Karpas-422 (cell line): ENCODE data around the gene WDR47. TPM values are rescaled to one million over a fixed set of nuclear protein-coding genes. Genes with fewer than 3 reads are reported as not detected.
"Not testable (repeated sequence)": the region's sequence is repeated elsewhere in the genome, so short reads cannot be mapped to it uniquely, and the experiment has no call there.

Experiments used
- DNase-seq: peaks from one replicate; pipeline ENCODE4 v3.0.0-alpha.2; 2015
- H2AFZ ChIP-seq: fragments of 200-600 bp; sonication (generic); 2 replicates; pipeline ENCODE4 v1.6.1; 2014; ENCODE audit warnings: antibody characterized with exemption, low read length, mixed read lengths
- H3K27ac ChIP-seq: fragments of 200-600 bp; sonication (generic); 2 replicates; pipeline ENCODE4 v1.5.1; 2014; ENCODE audit warnings: mild to moderate bottlenecking, low read length, moderate library complexity
- H3K27me3 ChIP-seq: fragments of 200-600 bp; sonication (generic); 2 replicates; pipeline ENCODE4 v1.6.1; 2014; ENCODE audit warnings: low read length, mixed read lengths
- H3K36me3 ChIP-seq: fragments of 200-600 bp; sonication (generic); 2 replicates; pipeline ENCODE4 v1.6.1; 2014; ENCODE audit warnings: low read length, mixed read lengths; ENCODE audit not compliant: insufficient read depth
- H3K4me1 ChIP-seq: fragments of 200-600 bp; sonication (generic); 2 replicates; pipeline ENCODE4 v1.6.1; 2014; ENCODE audit warnings: mild to moderate bottlenecking, low read length, mixed read lengths
- H3K4me2 ChIP-seq: fragments of 200-600 bp; sonication (generic); 2 replicates; pipeline ENCODE4 v1.6.1; 2014; ENCODE audit warnings: low read length, low read depth, mild to moderate bottlenecking; ENCODE audit not compliant: poor library complexity, severe bottlenecking
- H3K4me3 ChIP-seq: fragments of 200-600 bp; sonication (generic); 2 replicates; pipeline ENCODE4 v1.5.1; 2014; ENCODE audit warnings: mild to moderate bottlenecking, antibody characterized with exemption, low read length, mixed read lengths
- H3K79me2 ChIP-seq: fragments of 200-600 bp; sonication (generic); 2 replicates; pipeline ENCODE4 v1.6.1; 2014; ENCODE audit warnings: mild to moderate bottlenecking, low read length, mixed read lengths
- H3K9ac ChIP-seq: fragments of 200-600 bp; sonication (generic); 2 replicates; pipeline ENCODE4 v1.6.0; 2014; ENCODE audit warnings: low read length
- H3K9me2 ChIP-seq: fragments of 200-600 bp; sonication (generic), shearing (Covaris generic); replicated peaks from 2 replicates; pipeline ENCODE4 v1.6.0; 2014; ENCODE audit warnings: mild to moderate bottlenecking, low read length, moderate library complexity; ENCODE audit not compliant: insufficient read depth
- H3K9me3 ChIP-seq: fragments of 300-700, 200-600 bp; sonication (generic); 2 replicates; pipeline ENCODE4 v1.6.1; 2014; ENCODE audit warnings: low read length, mixed read lengths
- H4K20me1 ChIP-seq: fragments of 200-600 bp; sonication (generic); 2 replicates; pipeline ENCODE4 v1.6.1; 2014; ENCODE audit warnings: mild to moderate bottlenecking, antibody characterized with exemption, low read length, low read depth; ENCODE audit not compliant: insufficient read depth
- total RNA-seq: library from RNA; depleted of rRNA; stranded (reverse); fragments of >200 nt; shearing (Covaris generic); gene quantifications from 2 replicates; pipeline ENCODE4 v1.2.3, GENCODE V29; 2014; ENCODE audit warnings: low replicate concordance

WDR47 gene
- total RNA-seq, 1 experiment from 2014 or later = 20.3 TPM

- Histone ChIP-seq H3K9me2 (no peaks in the 10 kb centered on the region), H3K9me3 (no peaks in the 10 kb centered on the region)
Measured at GRCh38 chr1:109061183-109061582, 19.3 kb upstream of the WDR47 start.

DNA sequence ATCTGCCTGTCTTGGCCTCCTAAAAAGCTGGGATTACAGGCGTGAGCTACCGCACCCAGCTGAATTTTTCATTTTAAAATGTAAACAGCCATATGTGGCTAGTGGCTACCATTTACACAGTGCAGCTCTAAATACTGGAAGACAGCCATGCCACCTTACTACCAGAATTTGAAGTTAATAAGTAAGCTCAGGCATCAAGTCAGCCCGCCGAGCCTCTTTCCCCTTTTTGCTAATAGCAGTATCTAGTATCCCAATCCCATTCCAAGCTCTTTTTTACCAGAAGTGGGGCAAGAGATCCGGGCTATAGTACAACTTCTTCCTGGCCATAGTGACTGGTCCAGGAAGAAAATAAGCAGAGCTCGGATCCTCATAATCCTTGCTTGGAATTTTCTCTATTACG, 18.8 kb upstream of the WDR47 start:
- Histone ChIP-seq H3K9me2 (no peaks in the 10 kb centered on the region), H3K4me3 (no peak overlapping the region), H2AFZ (no peak overlapping the region), H3K4me1 (no peaks in the 10 kb centered on the region), H3K27me3 (no peaks in the 10 kb centered on the region), H3K9ac (no peak overlapping the region), H3K27ac (no peak overlapping the region), H3K4me2 (no peak overlapping the region), H4K20me1 (no peaks in the 10 kb centered on the region), H3K79me2 (no peaks in the 10 kb centered on the region), H3K9me3 (no peaks in the 10 kb centered on the region), H3K36me3 (0 out of 2 replicates have a peak, but pooled peaks cover 3% of the 10 kb centered on the region)
- no peak for DNase-seq

More at GRCh38 chr1:109061183-109061582, 19.3 kb upstream of the WDR47 start:
- Histone ChIP-seq H3K4me2 (no peak overlapping the region), H3K4me1 (no peaks in the 10 kb centered on the region), H3K27me3 (no peaks in the 10 kb centered on the region), H2AFZ (no peak overlapping the region), H3K79me2 (no peaks in the 10 kb centered on the region), H3K9ac (no peak overlapping the region), H4K20me1 (no peaks in the 10 kb centered on the region), H3K36me3 (peaks cover 7% of the 10 kb centered on the region; the same call in 1 of the 2 replicates), H3K4me3 (no peak overlapping the region), H3K27ac (no peak overlapping the region)
- no peak for DNase-seq

DNA sequence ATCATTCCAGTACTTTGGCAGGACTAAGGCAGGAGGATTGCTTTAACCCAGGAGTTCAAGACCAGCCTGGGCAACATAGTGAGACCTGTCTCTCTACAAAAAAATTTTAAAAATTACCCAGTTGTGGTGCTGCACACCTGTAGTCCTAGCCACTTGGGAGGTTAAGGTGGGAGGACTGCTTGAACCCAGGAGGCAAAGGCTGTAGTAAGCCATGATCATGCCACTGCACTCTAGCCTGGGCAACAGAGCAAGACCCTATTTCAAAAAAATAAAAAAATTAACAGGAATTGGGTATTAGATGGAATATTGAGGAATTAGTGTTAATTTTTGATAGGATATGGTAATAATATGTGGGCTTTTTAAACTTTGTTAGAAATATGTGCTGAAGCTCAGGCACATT, 17.1 kb upstream of the WDR47 start:
- Histone ChIP-seq H3K9ac (no peak overlapping the region), H4K20me1 (no peaks in the 10 kb centered on the region), H3K27me3 (no peaks in the 10 kb centered on the region), H3K4me1 (no peaks in the 10 kb centered on the region), H3K4me3 (no peak overlapping the region), H3K9me2 (no peaks in the 10 kb centered on the region), H2AFZ (no peak overlapping the region), H3K36me3 (no peaks in the 10 kb centered on the region), H3K4me2 (no peak overlapping the region), H3K79me2 (no peaks in the 10 kb centered on the region), H3K27ac (no peak overlapping the region), H3K9me3 (no peaks in the 10 kb centered on the region)
- DNase-seq = no peak

DNA sequence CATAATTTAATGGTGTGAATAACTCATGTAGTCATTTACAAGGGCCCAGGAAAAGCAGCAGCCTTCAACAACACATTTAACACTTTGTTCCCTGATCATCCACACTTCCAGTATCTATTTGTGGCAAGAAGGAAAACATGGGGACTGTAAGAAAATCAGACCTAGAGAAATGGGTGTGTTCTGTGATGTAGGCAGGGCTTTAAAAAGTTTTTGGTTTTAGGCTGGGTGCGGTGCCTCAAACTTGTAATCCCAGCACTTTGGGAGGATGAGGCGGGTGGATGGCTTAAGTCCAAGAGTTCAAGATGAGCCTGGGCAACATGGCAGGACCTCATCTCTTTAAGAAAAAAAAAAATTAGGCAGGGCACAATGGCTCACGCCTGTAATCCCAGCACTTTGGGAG, 14.2 kb upstream of the WDR47 start:
- H3K9ac ChIP-seq = no peak overlapping the region
- no peak overlapping the region for H3K27ac ChIP-seq
- H3K4me3 ChIP-seq = no peak overlapping the region
- no peaks in the 10 kb centered on the region for H3K9me3 ChIP-seq
- no peaks in the 10 kb centered on the region for H3K36me3 ChIP-seq
- no peaks in the 10 kb centered on the region for H4K20me1 ChIP-seq
- no peak overlapping the region for H3K4me2 ChIP-seq
- no peaks in the 10 kb centered on the region for H3K4me1 ChIP-seq
- DNase-seq = no peak
- no peaks in the 10 kb centered on the region for H3K9me2 ChIP-seq
- no peaks in the 10 kb centered on the region for H3K79me2 ChIP-seq
- H2AFZ ChIP-seq = no peak overlapping the region
- no peaks in the 10 kb centered on the region for H3K27me3 ChIP-seq

DNA sequence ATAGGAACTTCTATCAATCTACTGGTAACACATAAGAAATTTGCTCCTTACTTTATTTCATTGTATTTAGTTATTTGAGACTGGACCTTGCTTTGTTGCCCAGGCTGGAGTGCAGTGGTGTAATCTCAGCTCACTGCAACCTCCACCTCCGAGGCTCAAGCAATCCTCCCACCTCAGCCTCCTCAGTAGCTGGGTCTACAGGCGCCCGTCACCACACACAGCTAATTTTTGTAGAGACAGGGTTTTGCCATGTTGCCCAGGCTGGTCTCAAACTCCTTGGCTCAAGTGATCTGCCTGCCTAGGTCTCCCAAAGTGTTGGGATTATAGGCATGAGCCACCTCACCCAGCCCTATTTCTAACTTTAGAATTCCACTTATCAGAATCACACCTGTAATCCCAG, 10.2 kb upstream of the WDR47 start:
- H3K4me2 ChIP-seq, H3K9me3 ChIP-seq, H2AFZ ChIP-seq, H4K20me1 ChIP-seq, H3K9ac ChIP-seq, DNase-seq, H3K9me2 ChIP-seq, H3K79me2 ChIP-seq, H3K36me3 ChIP-seq, H3K27me3 ChIP-seq, H3K4me3 ChIP-seq, H3K4me1 ChIP-seq, H3K27ac ChIP-seq: not testable (repeated sequence)

GRCh38 chr1:109050228-109050995, 8.5 kb upstream of the WDR47 start:
- H3K27ac ChIP-seq = no peak overlapping the region
- H2AFZ ChIP-seq = no peak overlapping the region
- no peaks in the 10 kb centered on the region for H3K9me3 ChIP-seq
- no peaks in the 10 kb centered on the region for H4K20me1 ChIP-seq
- H3K4me3 ChIP-seq = no peak overlapping the region
- H3K27me3 ChIP-seq = no peaks in the 10 kb centered on the region
- no peak overlapping the region for H3K4me2 ChIP-seq
- no peaks in the 10 kb centered on the region for H3K9me2 ChIP-seq
- H3K9ac ChIP-seq = no peak overlapping the region
- H3K79me2 ChIP-seq = no peaks in the 10 kb centered on the region
- no peaks in the 10 kb centered on the region for H3K36me3 ChIP-seq
- no peak for DNase-seq
- no peaks in the 10 kb centered on the region for H3K4me1 ChIP-seq

GRCh38 chr1:109048335-109048734, 6.4 kb upstream of the WDR47 start:
- H3K27ac ChIP-seq = no peak overlapping the region
- H3K9me2 ChIP-seq = no peaks in the 10 kb centered on the region
- H3K79me2 ChIP-seq = no peaks in the 10 kb centered on the region
- H2AFZ ChIP-seq = no peak overlapping the region
- no peak overlapping the region for H3K4me3 ChIP-seq
- DNase-seq = no peak
- no peaks in the 10 kb centered on the region for H4K20me1 ChIP-seq
- no peaks in the 10 kb centered on the region for H3K27me3 ChIP-seq
- no peak overlapping the region for H3K4me2 ChIP-seq
- no peak overlapping the region for H3K9ac ChIP-seq
- no peaks in the 10 kb centered on the region for H3K36me3 ChIP-seq
- H3K9me3 ChIP-seq = no peaks in the 10 kb centered on the region
- no peaks in the 10 kb centered on the region; the same call in 1 of the 2 replicates for H3K4me1 ChIP-seq

DNA sequence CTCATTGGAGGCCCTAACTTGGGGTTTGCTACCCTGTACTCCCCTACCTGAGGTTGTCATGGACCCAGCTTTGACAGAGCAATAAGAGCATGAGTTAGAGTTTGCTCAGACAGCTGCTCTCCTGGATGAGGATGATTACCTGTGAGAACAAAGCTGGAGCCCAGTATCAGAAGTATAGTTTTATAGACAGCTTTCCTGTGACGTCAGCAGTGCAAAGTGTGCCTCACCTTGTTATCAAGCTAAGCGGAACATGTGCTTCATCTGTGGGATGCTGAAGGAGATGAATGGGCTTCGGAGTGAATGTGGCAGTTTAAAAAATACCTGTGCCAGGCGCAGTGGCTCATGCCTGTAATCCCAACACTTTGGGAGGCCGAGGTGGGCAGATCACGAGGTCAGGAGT, 5.4 kb upstream of the WDR47 start:
- Histone ChIP-seq H3K4me3 (no peak overlapping the region), H3K9me2 (no peaks in the 10 kb centered on the region), H3K9ac (no peak overlapping the region), H3K36me3 (no peaks in the 10 kb centered on the region), H3K4me1 (peaks cover 3% of the 10 kb centered on the region), H3K79me2 (no peaks in the 10 kb centered on the region), H4K20me1 (no peaks in the 10 kb centered on the region), H3K27me3 (no peaks in the 10 kb centered on the region), H3K4me2 (no peak overlapping the region), H3K9me3 (no peaks in the 10 kb centered on the region), H3K27ac (no peak overlapping the region), H2AFZ (no peak overlapping the region)
- DNase-seq = no peak
